HG03558 (cell line): Measurements from ENCODE around the gene IL20.

ENCODE experiments used
- ATAC-seq: cut with Tn5 transposase; IDR thresholded peaks from one replicate; pipeline ENCODE4 v1.9.1; 2021; ENCODE audit warnings: moderate number of reproducible peaks; ENCODE audit not compliant: unreplicated experiment; ENCODE audit errors: extremely low read depth

Gene IL20

DNA sequence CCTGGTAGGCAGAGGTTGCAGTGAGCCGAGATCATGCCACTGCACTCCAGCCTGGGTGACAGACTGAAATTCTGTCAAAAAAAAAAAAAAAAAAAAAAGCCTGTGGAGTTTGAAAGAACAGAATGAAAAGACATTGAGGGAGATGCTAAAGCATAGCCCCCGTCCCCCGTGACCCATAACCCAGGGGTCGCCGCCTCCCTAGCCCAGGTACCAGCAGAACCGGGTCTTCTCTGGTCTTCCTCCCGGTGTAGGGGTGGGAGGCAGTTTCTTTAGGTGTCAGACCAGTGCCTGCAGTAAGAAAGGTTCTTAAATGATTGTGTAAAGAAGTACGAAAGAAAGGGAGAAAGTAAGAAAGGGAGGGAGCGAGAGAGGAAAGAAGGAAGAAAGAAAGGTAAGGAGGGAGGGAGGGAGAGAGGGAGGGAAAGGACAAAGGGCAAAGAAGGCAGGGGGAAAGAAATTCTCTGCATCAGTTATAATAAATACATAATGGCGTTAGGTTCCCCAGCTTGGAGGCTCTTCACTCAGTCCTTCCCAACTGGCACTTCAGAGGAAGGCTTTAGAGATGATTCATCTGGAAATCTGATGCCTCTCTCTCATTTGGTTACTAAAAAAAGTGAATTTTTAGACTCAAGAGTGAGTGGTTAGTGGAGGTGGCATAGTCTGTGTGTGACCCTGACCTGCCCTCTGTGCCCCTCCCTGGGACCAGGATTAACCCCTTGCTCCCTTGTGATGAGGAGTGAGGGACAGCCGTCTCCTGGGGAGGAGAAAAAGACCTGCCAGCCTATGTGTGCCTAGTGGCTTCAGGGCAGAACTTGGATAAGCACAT, 32.9 kb downstream of the IL20 start:
- no peak for ATAC-seq

- no peak for ATAC-seq
Observed at GRCh38 chr1:206898915-206899431, 33.5 kb downstream of the IL20 start.

DNA sequence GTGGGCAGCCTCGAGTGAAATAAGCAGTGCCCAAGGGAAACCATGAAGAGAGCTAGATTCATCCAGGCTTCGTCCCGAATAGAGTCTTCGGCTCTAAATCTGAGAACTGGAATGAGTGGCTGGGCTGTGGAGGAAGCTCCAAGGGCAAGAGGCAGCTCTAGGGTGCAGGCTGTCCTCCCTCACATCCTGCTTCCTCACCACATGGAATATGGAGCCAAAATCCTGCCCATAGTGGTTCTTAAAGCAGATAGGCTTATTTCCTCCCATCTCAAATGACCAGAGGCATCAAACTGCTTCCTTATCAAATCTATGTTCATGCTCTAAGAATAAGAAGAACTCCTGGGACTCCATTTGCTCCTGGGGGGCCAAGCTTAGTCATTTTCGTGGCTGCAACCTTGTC, 34.3 kb downstream of the IL20 start:
- no peak for ATAC-seq

DNA sequence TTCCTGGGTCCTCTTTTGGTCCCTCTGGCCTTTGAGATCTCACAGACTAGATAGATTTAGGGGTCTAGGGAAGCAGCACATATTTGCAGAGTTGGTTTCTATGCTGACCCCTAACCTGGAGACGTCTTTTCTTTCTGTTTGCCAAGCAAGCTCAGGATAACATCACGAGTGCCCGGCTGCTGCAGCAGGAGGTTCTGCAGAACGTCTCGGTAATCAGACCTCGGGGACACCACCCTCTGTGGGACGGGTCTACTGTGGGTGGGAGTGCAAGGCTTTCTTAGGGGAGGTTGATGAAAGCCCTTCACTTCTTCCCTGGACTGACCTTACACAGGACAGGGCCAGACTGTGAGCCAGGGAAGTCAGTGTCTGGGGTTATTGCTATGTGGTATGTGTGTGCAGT, 34.7 kb downstream of the IL20 start:
- no peak for ATAC-seq

- no peak for ATAC-seq
Observed at GRCh38 chr1:206901944-206902343, 36.5 kb downstream of the IL20 start.

DNA sequence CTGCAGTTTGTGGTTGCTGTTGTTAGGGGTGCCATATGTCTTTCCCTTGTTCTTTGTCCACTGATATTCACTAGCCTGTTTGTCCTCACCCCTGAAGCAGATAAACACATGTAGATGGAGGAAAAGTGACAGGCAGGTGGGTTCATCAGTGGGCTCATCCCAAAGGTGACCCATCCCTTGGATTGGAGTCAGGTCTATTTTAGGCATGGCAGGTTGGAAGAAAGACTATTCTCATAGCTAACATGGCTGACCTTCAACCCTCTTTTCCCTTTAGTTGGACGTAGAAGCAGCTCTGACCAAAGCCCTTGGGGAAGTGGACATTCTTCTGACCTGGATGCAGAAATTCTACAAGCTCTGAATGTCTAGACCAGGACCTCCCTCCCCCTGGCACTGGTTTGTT, 37.3 kb downstream of the IL20 start:
- no peak for ATAC-seq

GRCh38 chr1:206903687-206904086, 38.3 kb downstream of the IL20 start:
- no peak for ATAC-seq

DNA sequence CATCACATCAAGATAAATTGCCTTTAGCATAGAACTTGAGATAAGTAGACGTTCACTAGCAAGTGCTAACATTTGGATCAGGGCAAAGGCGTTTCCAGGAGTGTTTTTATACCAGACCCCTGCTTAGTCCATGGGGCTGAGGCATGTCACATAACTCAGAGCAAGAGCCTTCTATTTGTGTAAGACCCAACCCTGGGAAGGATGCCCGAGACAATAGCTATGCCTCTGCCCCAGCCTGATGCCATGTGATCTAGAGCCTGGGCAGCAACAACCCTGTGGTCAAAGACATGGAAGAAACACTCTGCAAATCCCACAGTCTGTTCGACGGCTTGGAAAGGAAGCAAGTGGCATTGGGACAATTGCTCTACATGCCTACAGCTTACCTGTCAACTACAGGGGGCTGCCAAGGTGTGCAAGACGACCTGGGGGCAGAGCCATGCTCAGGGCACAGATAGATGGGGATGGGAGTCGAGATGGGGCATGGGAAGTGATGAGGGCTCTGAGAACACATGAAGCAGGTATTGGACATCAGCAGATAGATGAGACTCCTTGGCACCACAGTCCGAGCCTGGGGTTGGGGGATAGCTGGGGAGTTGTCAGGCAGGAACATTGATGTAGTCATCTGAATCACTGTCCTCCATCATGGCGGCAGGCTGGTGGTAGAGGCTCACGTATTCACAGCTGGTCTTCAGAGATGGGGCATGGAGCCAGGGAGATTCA, 39.2 kb downstream of the IL20 start:
- ATAC-seq: no peak

GRCh38 chr1:206905295-206906164, 40.1 kb downstream of the IL20 start:
- ATAC-seq: peak; percentile 39

- ATAC-seq: no peak
Observed at GRCh38 chr1:206907304-206907991, 42.0 kb downstream of the IL20 start.

DNA sequence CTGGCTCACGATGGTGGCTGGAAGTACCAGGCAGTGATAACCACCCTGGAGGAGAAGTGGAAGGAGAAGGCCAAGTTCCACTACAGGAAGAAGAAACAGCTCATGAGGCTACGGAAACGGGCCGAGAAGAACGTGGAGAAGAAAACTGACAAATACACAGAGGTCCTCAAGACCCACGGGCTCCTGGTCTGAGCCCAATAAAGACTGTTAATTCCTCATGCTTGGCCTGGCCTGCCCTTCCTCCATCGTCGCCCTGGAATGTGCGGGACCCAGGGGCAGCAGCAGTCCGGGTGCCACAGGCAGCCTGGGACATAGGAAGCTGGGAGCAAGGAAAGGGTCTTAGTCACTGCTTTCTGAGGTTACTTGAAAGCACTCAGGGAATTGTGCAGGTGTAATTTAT, 42.6 kb downstream of the IL20 start:
- ATAC-seq: no peak

- no peak for ATAC-seq
Observed at GRCh38 chr1:206909161-206909882, 43.9 kb downstream of the IL20 start.

DNA sequence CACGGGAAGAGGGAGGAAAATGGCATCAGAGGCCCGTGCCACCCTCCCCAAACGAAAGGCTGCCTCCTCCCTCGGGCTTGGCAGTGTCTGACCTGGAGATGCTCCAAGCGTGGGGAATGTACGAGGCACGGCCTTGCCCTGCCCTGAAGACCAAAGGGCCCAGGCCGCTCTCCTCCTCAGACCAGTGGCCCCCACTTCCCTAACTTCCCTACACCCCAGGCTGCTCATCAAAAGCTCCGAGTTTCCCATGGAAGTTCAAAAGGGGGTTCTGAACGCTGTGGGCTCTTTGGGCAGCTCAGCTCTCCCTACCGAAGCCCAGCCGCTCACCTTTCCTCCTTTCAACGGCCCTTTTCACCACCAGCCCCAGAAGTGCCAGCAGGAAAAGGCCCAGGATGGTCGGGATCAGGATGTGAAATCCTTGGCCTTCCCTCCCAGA, 44.5 kb downstream of the IL20 start:
- no peak for ATAC-seq

DNA sequence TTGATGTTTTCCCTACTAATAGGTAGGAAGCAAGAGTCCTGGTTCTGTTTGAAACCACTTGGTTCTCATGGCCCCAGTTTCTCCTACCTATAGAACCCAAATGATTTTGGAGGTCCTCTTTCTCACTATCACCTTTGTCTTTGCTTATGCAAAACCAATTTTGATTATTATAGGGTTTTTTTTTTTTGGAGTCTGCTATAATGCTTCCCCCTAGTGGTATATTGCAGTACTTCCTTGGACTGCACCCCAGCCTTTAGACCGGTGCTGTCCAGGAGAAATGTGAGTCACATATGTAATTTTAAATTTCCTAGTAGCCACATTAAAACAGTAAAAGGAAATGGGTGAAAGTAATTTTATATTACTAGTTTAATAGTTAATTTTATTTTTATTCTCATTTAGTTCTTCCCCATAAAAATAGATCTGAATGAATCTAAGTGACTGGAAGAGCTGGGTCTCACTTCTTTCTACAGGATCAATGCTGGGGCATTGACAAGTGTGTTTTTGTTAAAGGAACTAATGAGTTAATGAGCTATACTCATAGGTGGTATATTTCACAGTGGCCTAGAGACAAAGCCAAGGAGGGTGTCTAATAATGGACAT, 45.7 kb downstream of the IL20 start:
- no peak for ATAC-seq

DNA sequence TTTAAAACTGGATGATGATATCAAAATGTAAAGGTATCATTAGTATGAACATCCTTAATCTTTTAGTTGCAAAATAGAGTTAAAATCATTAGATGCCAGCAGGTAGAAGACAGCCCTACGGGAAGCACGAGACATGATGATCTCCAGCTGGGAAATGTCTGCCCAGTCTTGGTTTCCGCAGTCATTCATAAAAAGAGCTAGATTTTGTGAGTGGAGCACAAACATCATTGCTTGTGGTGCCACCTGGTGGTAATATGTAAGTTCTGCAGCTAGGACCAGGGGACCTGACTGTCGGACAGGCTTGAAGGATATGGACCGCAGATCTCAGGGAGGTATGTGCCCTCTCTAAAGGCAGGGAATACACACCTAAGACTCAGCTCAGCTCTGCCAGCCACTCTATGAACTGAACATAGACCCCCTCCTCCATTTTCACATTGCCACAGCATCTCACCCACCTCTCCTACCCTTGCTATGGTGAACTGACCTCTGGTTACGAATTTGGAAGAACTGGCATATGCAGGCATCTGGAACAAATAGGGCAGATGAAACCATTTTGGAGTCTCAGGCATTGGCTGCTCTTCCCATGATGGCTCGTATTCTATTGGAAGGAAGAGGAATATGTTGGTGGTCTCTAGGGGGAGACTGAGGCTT, 47.1 kb downstream of the IL20 start:
- ATAC-seq: no peak

DNA sequence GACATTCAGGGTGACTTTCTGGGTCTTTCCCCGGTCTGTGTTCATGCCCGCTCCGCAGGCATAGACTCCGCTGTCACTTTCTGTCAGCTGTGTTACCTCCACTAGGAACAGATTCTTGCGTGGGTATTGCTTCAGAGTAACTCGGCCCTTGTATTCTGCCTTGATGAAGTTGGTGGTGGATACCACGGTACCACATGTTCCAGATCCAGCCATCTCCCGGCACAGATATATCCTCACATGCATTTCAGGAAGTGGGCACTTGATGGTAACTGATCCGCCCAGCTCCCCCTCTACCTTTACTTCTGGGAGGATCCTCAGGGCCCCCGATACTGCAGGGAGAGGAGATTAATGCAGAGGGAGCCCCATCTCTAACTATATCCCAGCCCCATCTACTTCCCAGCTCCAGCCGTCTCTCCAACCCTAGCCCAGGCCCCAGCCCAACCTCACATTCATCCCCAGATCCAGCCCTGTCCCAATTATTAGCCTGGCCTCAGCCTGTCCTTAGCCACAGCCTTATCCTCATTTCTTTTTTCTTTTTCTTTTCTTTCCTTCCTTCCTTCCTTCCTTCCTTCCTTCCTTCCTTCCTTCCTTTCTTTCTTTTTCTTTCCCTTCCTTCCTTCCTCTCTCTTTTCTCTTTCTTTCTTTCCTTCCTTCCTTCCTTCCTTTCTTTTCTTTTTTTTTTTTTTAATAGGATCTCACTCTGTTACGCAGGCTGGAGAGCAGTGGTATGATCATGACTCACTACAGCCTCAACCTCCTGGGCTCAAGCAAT, 48.5 kb downstream of the IL20 start:
- no peak for ATAC-seq

DNA sequence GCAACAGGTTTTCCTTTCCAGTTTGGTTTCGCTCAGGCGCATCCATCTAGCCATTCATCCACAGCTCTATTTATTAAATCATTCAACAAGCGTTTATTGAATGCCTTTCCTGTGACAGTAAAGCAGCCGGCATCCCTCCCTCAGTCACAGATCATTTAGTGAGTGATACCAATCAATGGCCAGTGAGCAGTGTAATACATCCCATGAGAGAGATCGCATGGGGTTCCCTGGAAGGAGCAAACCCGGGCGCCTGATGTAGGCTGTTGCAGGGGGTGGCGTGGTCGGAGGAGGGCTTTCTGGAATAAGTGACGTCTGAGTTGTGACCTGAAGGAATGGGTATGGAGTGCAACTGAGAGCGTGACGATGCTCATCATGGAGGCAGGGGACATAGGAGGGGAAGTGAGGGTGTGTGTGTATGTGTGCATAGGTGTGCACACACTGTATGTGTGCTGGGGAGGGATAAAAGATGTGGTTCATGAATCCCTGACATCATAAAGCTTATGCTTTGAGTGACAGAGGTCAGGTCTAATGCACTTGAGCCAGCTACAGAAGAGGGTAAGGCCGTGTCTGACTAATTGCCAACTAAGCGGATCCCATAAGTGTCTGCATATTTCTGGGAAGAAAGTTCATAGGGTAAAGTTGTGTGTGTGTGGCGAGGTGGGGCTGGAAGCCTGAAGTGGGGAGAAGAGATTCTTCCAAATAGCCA, 49.8 kb downstream of the IL20 start:
- ATAC-seq: no peak
